IPS-18c (cell line): ENCODE results near the gene NEU4.
"Not testable (repeated sequence)": the region's sequence is repeated elsewhere in the genome, so short reads cannot be mapped to it uniquely, and the experiment has no call there.

Experiments
- H3K4me3 ChIP-seq: 2 replicates; pipeline ENCODE4 v1.7.0; 2013; ENCODE audit warnings: low read depth, mild to moderate bottlenecking, low read length, moderate library complexity; ENCODE audit not compliant: insufficient read depth
- H3K9me3 ChIP-seq: one replicate; pipeline ENCODE4 v1.6.1; 2013; ENCODE audit warnings: mild to moderate bottlenecking, low read length, moderate library complexity; ENCODE audit not compliant: control insufficient read depth, insufficient read depth

Gene NEU4

GRCh38 chr2:241817821-241818215, 8.8 kb downstream of the NEU4 start:
- H3K4me3 ChIP-seq, H3K9me3 ChIP-seq: not testable (repeated sequence)

- Histone ChIP-seq H3K4me3 (no peak overlapping the region), H3K9me3 (peaks cover 2% of the 10 kb centered on the region)
Measured at GRCh38 chr2:241818229-241818942, 9.4 kb downstream of the NEU4 start.

GRCh38 chr2:241818943-241819270, 9.9 kb downstream of the NEU4 start:
- Histone ChIP-seq H3K9me3 (peaks cover 2% of the 10 kb centered on the region), H3K4me3 (no peak overlapping the region)

GRCh38 chr2:241819947-241820624, 11.1 kb downstream of the NEU4 start:
- not testable (repeated sequence) for H3K9me3 ChIP-seq, H3K4me3 ChIP-seq

GRCh38 chr2:241820625-241821384, 11.8 kb downstream of the NEU4 start:
- Histone ChIP-seq H3K4me3 (no peak overlapping the region), H3K9me3 (peaks cover 2% of the 10 kb centered on the region)

- H3K4me3 ChIP-seq = no peak overlapping the region
- no peaks in the 10 kb centered on the region for H3K9me3 ChIP-seq
Measured at GRCh38 chr2:241821460-241822263, 12.7 kb downstream of the NEU4 start.

- Histone ChIP-seq H3K9me3 (no peaks in the 10 kb centered on the region), H3K4me3 (no peak overlapping the region)
Measured at GRCh38 chr2:241822264-241822623, 13.3 kb downstream of the NEU4 start.

GRCh38 chr2:241823531-241824437, 14.8 kb downstream of the NEU4 start:
- H3K9me3 ChIP-seq, H3K4me3 ChIP-seq: not testable (repeated sequence)

- Histone ChIP-seq H3K4me3 (no peak overlapping the region), H3K9me3 (no peaks in the 10 kb centered on the region)
Measured at GRCh38 chr2:241827394-241827793, 18.4 kb downstream of the NEU4 start.

- Histone ChIP-seq H3K4me3 (no peak overlapping the region), H3K9me3 (no peaks in the 10 kb centered on the region)
Measured at GRCh38 chr2:241833101-241833663, 24.2 kb downstream of the NEU4 start.

- H3K4me3 ChIP-seq, H3K9me3 ChIP-seq: not testable (repeated sequence)
Measured at GRCh38 chr2:241833756-241834526, 24.9 kb downstream of the NEU4 start.

GRCh38 chr2:241834527-241835210, 25.7 kb downstream of the NEU4 start:
- Histone ChIP-seq H3K9me3 (no peaks in the 10 kb centered on the region), H3K4me3 (no peak overlapping the region)

- Histone ChIP-seq H3K4me3 (no peak overlapping the region), H3K9me3 (no peaks in the 10 kb centered on the region)
Measured at GRCh38 chr2:241835611-241836010, 26.6 kb downstream of the NEU4 start.

GRCh38 chr2:241836292-241836691, 27.3 kb downstream of the NEU4 start:
- Histone ChIP-seq H3K9me3 (no peaks in the 10 kb centered on the region), H3K4me3 (no peak overlapping the region)

- no peak overlapping the region for H3K4me3 ChIP-seq
Measured at GRCh38 chr2:241837197-241837965, 28.4 kb downstream of the NEU4 start.

More at GRCh38 chr2:241837197-241837965, 28.4 kb downstream of the NEU4 start:
- H3K9me3 ChIP-seq = no peaks in the 10 kb centered on the region
